Esophagus squamous epithelium (tissue), 4 donors: ENCODE data around the gene MRPL18.

Experiments
- CTCF ChIP-seq, 6 experiments: fragments of 450-650 bp in 4 of 6; fragments of 200-600 bp in 2 of 6; sonication (generic) in 2 of 6; IDR thresholded peaks; one replicate each; pipeline ENCODE4 v1.5.1; 2016 to 2019; ENCODE audit warnings: antibody characterized with exemption in 6 of 6, mild to moderate bottlenecking in 4 of 6, moderate library complexity in 4 of 6
- POLR2A ChIP-seq, 4 donors: fragments of 450-650 bp; IDR thresholded peaks; one replicate each; pipeline ENCODE4 v1.6.1; 2017; ENCODE audit warnings: antibody characterized with exemption in 4 of 4, mild to moderate bottlenecking in 4 of 4, moderate library complexity in 3 of 4

DNA sequence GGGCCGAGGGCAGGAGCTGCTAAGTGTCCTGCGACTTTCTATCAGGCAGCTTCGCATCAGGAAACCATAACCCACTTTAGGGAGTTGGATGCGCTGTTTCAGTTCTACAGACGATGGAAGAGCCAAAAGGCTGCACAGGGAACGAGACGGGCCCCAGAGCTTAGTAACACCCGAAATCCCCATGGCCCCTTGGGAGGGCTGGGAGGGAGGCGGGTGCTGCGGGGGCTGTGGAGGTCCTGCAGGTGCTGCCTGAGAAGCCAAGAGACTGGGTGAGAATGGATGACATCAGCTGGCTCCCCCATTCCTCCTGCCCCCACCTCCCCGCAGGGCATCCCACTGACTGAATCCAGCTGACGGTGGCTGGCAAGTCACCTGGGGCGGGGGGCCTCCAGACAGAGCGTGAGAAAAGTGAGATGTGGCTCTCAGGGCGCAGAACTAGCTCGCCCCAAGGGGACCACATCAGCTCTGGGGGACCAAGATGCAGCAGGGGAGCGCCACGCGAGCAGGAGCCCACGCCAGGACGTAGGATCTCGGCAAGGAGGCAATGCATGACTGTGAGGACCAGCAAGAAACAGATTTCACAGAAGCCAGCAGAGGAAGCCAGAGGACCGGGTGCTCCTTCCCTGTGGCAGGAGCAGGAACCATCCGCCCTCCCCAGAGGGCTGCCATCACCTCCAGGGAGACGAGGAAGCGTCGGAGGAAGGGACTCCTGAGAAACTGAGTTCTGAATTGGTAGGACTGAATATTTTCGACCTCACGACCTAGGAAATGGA lies 46.6 kb downstream of the MRPL18 start:
- no peak for TF ChIP-seq CTCF (IDR thresholded peaks at IDR 0.05)
- TF ChIP-seq POLR2A (IDR thresholded peaks at IDR 0.05), result no peak
